NK-92 (cell line): ENCODE results near the gene POLN.

ENCODE experiments used
- DNase-seq: peaks from one replicate; lab custom pipeline; 2025; ENCODE audit not compliant: unreplicated experiment; lab: John Stamatoyannopoulos, UW

Gene POLN

DNA sequence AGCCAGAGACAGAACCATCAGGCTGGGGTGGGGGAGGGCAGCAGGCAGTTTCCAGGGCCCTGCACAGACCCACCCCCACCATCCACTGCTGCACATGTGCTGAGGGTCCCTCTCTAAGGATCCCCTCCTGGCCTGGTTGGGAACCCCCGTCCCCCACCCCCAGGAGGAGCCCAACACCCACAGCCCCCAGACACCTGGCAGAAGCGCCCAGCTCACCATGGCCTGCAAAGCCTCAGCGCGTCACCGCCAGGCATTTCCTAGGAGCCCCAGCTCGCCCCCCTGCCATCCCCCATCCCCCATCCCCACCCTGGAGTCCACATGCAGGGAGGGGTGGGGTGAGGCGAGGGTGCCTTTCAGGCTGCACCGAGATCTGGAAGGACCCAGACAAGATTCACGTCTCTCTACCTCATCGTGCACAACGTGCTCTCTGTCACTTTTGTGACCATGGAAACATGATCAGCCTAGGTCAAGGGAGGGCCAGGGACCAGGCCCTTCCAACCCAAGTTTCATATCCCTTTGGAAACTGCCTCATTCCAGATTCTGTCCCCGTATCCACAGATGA, 10.7 kb upstream of the POLN start:
- DNase-seq = no peak

DNA sequence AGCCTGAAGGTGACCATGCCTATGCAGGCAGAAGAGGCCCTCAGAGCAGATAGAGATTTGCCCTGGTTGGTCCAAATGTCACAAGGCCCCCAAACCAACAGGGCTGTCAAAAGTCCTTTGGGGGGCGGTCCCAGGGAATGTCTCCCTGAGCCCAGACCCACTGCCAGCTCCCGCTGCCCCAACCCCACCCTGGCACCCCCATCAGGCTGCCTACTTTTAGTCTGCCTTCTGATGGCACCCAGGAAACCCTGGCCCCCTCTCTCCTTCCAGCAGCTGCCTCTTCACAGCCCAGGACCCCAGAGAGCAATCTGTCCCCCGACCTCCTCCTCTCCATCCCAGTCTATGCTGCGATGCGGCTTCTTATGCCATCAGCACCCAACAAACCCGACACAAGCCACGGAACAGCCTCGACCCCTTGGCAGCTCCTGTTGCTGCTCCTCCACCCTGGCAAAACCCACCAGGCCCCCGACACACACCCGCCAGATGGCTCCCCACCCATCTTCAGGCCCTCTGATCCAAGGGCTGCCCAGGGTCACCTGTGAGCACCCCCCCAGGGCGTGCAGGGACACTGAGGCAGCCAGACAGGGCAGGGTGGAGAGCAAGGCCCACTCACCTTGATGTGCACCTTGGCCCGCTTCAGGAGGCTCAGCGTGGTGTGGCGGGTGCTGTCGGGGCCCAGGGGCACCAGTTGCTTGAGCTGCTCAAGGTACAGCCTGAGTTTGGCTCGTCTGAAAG, 10.0 kb upstream of the POLN start:
- DNase-seq = no peak

DNA sequence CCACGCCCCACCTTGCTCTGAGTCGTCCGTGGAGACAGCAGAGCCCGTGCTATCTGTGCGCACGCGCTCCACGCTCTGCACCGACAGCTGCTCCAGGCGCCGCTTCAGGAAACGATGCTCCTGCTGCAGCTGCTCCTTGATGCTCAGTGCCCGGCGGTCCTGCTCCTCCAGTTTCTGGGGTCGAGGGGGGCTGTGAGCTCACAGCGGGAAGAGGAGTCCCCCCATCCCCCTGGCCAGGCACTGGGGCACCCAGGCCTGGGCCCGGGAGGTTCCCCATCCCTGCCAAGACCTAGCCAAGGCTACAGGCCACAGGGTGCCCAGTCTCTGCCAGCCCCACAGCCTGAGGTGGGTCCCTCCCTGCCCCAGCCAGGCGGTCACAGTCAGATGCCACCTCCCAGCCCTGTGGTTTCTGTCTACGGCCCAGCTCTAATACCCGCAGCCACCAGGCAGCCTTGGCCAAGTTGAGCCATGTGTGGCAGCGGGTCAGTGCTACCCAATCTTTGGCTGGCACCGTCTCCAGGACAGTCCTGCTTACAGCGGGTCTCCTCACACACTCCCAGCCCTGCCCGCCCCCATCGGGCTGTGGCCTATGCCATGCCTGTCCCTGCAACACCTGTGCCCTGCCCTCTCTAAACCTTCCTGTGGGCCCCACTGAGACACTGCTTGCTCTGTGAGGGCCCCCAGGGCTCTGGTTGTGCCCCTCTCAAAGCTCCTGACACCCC, 9.3 kb upstream of the POLN start:
- no peak for DNase-seq

DNA sequence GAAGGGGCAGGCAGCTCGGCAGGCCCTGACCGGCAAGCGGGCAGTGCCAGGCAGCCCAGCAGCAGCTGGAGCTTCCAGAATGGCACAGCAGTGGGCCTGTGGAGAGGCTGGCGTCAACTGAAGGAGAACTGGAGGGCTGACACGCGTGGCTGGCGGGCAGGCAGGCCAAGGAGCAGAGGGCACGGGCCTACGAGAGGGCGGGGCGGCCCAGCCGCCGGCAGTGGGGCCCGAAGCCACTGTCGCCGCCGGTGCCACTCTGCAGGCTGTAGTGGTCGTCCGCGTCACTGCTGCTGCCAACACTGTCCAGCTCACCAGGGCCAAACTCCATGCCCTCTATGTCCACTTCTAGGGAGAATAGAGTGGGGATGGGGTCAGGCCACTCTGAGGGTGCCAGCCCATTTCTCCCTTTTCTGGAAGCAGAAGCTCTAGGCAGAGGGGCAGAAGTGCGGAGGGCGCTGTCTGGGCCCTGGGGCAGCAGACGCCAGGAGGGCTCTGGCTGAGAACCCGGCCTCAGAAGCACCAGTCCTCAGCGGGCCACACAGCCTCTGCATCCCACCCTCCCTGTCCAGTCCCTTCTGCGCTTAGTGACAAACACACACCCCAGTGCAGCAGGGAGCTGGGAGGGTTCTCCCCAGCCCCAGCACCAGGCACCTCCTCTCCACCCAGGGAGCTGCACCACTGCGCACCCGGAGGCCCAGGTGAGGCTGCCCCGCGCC, 8.6 kb upstream of the POLN start:
- DNase-seq = no peak

DNA sequence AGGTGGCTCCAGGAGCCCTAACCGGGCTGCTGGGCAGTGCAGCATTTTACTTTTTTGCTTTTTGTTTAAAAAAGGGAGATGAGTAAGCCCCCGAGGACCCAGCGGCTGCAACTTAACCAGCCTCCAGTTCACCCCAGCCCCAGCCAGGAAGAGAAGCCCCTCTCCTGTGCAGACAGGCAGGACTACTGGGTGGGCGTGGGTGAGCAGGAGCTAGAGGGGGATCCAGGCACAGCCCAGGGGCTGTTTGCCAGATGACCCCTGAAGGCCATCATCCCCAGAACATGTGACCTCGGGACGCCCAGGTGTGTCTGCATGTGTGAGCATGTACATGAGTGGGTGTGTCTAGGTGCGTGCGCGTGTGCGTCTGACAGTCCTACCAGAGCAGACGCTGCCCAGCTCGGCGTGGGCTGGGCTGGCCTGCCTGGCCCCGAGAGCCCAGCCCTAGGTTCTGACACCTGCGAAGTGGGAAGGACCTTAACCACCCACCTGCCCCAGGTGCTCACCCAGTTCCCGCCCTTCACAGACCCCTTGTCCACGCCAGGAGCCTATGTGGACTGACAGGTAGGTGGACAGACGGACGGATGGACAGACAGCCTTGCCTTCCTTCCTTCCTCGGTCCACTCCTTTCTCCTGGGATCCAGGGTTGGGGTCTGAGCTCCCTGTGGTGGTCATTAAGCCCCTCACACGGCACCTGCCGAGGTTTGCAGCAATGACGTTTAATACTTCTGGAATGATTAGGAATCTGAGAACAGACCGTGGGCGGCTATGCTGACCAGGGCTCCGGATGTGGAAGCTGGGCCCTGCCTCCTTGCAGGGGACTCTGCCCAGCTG, 7.8 kb upstream of the POLN start:
- DNase-seq = no peak

DNA sequence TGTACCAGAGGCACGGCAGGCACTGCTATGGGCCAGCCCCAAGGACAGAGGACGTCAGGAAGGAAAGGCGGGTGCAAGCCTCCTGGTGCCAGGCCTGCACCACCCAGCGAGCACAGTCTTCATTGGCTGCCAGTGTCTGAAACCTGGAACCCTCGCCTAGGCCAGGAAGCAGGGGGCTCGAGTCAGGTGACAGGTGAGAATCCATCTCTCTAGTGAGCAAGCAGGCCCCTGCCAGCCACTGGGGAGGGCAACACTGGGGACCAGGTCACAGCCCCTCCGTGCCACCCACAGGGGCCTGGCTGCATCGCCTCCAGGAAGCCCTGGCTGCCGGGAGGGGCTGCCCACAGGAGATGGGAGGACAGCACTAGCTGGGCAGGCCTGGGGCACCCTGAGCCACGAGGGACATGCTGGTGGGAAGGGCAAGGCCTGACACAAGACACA, 6.9 kb upstream of the POLN start:
- DNase-seq = no peak

DNA sequence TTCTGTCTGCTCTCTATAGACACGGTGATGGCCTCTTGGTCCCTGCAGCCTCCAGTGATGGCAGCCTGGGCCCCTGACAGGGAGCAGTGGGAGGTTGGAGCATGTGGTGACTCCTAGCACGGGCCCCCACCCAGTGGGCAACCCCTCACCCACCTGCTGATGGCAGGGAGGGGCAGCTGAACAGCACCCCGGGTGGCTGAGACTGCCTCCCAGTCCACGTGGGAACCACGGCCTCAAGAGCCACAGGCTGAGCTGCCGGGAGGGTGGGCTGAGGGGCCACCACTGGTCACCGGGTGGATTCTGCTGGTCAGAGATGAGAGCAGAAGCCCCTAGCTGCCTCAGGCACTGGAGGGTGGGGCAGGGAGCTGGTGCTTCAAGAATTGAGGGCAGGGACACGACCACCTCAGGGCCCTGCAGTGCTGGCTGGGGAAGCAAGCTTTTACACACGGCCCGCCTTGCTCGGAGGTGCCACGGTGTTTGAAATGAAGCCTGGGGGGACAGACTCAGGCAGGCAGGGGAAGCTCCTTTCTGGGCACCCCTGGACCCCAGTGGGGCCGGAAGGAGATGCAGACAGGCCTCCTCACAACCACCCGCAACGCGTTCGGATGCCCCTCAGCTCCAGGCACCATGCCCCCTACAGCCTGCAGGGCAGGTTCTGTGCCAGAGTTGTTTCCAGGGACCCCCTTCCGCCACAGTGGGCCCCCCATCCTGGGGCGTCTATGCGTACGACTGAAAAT, 6.3 kb upstream of the POLN start:
- no peak for DNase-seq

DNA sequence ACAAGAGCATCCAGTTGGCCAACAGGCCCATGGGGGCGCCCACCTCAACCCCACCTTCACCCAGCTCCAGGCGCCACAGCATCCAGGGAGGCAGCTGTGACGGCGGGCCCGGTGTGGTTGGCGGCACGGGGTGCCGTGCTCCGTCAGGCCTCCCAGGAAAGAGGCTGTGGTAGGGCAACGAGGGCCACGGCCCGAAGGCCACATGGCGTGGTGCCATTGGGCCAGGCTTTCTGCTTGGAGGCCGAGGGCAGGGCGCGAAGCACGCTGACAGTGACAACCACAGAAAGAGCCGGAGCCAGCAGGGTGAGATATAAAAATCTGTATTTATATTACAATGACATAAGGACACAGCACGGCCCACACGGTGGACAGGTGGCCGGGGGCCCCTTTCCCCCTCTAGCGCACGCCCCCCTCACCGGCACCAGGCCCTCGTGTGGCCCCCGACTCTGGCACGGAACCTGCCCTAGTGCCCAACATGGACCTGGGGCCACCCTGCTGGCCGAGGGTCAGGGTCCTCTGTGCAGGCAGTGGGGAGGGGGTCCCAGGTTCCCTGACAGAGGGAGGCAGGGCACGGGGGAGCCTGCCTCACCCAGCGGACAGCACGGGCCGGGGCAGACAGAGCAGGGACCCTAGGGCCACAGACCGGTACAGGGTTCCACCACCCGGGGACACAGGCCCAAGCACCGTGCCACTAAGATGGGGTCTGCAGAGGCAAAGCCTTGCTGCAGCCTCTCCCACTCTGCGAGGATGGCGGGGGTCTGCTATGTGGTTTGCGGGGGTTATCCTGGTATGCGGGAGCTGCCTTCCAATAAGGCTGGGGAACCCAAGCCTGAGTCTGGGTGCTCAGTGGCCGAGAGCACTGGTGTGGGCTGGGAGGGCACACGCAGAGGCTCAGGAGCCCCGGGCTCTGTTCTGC, 5.5 kb upstream of the POLN start:
- no peak for DNase-seq

DNA sequence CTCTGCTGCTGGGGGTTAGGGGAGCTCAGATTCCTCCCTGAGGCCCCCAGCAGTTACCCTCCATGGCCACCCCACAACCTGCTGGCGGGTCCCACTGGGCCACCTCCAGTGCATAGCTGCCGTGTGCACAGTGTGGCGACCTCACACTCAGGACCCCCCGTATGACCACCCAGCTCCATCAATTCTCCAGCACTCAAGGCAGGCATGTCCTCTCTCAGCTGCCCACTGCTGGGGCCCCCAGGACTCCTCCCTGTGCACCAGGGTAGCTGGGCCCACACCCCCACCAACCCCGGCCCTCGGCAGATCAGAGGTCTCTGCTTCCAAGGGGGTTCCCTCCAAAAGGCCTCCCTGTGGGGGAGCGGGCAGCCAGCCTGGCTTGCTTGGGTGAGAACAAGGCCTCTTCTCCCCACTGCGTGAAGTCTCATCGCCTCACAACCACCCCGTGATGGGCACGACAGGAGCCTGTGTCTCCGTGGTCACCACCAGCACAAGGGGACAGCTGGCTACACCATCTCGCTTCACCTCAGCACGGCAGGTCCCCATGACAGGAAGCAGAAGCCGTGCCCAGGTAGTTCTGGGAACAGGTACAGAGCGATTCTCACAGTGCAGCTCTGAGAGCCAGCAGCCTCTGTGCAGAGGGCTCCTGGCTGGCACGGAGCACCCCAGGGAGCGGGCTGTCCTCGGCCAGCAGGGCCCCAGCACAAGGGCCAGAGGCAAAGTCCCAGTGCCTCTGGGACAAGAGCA, 4.6 kb upstream of the POLN start:
- no peak for DNase-seq

DNA sequence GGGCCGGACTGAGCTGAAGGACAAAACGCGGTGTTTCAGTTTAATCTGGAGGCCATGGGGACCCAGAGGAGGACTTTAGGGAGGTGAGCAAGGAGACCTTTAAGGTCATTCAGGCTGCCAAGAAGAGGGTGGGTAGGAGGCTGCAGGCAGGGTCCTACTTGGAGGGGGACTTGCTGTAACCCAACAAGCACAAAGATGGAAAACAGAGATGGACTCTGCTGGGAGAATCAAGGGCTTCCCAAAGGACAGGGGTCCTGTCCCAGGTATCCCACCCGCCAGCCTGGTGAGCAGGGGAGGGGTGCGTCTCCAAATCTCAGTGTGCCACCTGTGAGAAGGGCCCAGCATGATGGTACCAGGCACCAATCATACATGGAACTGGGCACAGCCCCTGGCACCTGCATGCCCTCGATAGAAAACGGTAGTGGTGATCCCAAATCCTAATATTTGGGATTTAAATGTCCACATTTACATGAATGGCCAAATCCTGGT, 3.9 kb upstream of the POLN start:
- DNase-seq = no peak

DNA sequence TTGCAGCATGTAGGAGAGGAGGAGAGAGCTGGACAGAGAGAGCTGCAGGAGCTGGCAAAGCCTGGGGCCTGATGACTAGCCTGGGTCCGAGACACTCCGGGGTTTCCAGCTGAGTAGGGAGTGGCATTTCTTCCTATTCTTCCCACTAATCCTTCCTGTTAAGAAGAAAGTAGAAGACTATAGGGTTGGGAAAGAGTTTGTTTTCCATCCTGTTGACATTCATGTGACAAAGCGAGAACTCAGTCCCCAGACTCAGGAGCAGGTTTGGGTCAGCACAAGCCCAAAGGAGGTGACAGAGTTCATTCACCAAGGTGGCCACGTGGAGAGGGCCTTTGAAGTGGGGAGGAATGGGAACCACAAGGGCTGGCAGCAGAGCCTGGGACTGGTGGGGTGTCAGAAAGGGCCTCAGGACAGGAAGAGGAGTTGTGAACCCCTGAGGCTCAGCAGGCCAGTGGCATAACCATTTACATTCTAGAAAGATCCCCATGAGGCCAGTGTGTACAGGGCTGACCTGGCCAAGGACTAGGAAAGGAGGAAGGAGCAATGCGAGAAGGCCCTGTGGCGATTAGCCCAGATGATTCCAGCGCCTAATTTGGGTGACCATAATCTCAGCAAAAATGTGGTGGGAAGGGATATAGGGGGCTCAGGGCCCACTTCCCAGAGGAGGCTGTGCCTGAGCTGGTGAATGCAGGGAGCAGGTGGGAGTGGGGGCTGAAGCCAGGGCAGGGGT, 3.3 kb upstream of the POLN start:
- no peak for DNase-seq

DNA sequence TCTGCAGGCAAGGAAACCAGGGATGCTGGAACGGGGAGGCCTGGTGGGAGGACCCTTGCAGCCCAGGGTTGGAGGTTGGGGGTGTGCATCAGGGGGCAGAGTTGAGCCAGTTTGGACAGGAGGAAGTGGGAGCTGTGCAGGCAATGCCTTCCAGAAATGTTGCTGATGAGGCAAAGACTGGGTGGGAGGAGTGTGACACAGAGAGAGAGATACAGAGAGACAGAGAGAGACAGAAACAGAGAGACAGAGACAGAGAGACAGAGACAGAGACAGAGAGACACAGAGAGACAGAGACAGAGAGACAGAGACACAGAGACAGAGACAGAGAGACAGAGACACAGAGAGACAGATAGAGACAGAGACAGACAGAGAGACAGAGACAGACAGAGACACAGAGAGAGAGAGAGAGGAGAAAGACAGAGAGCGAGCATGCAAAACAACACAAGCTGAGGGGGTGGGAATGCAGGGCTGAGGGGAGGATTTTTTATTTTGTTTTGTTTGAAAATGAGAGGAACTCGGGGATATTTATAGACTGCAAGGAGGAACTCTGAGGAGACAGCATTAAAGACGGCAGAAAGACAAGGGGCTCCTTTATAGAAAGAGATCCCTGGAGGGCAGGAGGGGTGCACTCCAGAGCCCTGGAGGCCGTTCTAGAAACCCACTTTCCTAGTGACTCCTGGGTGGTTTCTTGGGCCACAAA, 1.9 kb upstream of the POLN start:
- DNase-seq = no peak

DNA sequence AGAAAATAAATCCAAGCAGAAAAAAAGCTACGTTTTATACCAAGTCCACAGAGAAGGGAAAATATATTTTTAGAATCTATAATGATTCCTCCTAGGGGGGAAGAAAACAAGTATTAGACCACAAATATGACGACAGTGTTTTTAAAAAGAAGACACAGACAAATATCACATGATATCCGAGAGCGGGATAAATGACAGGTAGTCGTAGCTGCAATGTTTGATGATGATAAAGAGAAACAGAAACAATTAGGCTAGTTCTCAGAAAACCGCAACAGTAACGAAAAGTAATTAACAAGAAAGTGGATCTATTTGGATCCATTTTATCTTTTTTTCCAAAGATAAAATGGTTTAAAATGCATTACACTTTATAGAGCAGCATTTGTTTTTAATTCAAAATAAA, 918 bp downstream of the POLN start:
- no peak for DNase-seq

DNA sequence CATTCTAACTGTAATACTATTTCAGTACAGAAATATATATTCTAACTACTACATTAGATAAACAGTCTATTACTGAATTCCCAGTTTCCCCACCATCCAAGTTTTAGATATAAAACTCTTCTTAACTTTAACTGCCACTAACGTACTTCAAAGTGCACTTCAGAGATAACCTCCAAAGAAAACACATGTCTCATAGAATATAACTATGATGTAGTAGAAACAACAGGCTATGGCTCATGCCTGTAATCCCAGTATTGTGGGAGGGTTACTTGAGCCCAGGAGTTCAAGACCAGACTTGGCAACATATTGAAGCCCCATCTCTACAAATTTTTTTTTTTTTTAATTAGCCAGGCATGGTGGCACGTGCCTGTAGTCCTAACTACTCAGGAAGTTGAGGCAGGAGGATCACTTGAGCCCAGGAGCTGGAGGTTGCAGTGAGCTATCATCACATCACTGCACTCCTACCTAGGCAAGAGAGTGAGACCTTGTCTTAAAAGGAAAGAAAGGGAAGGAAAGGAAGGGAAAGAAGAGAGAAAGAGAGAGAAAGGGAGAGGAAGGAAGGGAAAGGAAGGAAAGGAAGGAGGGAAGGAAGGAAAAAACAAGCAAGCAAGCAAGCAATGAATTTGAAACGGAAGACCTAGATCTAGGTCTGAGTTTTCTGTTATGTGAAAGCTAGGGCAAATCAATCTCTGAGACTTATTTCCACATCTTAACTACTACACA, 4.8 kb downstream of the POLN start:
- no peak for DNase-seq

DNA sequence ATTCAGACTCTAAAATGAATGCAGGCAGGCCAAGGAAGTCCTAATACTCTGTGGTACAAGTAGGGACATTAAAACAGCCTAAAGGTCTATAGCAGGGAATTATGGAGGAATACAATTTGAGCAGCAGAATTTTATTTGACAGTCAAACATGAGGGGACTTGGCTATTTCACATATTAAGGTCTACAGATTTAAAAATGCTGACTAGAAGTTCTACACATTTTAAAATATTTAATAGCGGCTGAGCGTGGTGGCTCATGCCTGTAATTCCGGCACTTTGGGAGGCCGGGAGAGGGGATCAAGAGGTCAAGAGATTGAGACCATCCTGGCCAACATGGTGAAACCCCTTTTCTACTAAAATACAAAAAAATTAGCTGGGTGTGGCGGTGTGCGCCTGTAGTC, 10.8 kb downstream of the POLN start:
- no peak for DNase-seq

DNA sequence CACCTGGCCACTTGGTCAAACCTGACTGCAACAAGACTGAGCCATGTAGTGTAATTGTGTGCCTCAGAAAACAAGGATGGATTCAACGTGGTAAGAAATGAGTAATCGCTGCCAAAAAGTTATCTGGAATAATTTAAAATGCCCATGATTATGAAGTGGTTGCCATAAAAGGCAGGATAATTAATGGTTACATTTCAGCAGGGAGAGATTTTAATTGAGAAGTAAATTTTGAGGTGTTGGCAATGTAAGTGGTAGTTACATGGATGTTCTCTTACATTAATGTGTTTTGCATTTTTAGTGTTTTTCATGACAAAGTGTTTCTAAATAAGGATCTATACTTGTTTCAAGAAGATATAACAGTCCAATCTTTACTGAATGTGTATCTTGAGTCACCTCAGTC, 15.7 kb downstream of the POLN start:
- DNase-seq = no peak
